ENCODE data around the gene RHCE.

Gene RHCE

GRCh38 chr1:25361901-25362300 is 58.7 kb downstream of the RHCE start:
- H3K9me2 ChIP-seq (replicated peaks; ENCODE audit: insufficient read depth, low read length) = no peaks in the 10 kb centered on the region
- no peaks in the 10 kb centered on the region for H3K27me3 ChIP-seq (ENCODE audit: low read length)
- no peak overlapping the region for H2AFZ ChIP-seq (ENCODE audit: low read depth, low read length, severe bottlenecking)
- no peaks in the 10 kb centered on the region for H3K9me3 ChIP-seq (ENCODE audit: insufficient read depth, low read length)
- no peak overlapping the region for H3K4me2 ChIP-seq (ENCODE audit: low read depth, low read length, poor library complexity, severe bottlenecking)
- TF ChIP-seq EZH2phosphoT487 (conservative IDR thresholded peaks at IDR 0.05; ENCODE audit: low read length) (no peak), CTCF (IDR thresholded peaks at IDR 0.05; ENCODE audit: insufficient read depth, low read length, poor library complexity, severe bottlenecking) (no peak)
- peaks cover 4% of the 10 kb centered on the region; the same call in 1 of the 2 replicates for H3K36me3 ChIP-seq (ENCODE audit: low read length)
- no peaks in the 10 kb centered on the region for H3K79me2 ChIP-seq (ENCODE audit: insufficient read depth, low read length)
- H3K4me3 ChIP-seq (ENCODE audit: insufficient read depth, low read length, poor library complexity, severe bottlenecking) = no peak overlapping the region
- no peaks in the 10 kb centered on the region for H4K20me1 ChIP-seq (ENCODE audit: low read depth, low read length)
- H3K27ac ChIP-seq (ENCODE audit: low read depth, low read length) = no peak overlapping the region
- no peaks in the 10 kb centered on the region for H3F3A ChIP-seq (ENCODE audit: insufficient read depth)
- H3K9ac ChIP-seq (ENCODE audit: low read length) = no peak overlapping the region

- Histone ChIP-seq H3F3A (ENCODE audit: insufficient read depth) (no peaks in the 10 kb centered on the region), H3K4me2 (ENCODE audit: low read depth, low read length, poor library complexity, severe bottlenecking) (no peak overlapping the region), H3K9me2 (replicated peaks; ENCODE audit: insufficient read depth, low read length) (no peaks in the 10 kb centered on the region), H2AFZ (ENCODE audit: low read depth, low read length, severe bottlenecking) (no peak overlapping the region), H3K9ac (ENCODE audit: low read length) (no peak overlapping the region), H3K27me3 (ENCODE audit: low read length) (no peaks in the 10 kb centered on the region), H3K4me3 (ENCODE audit: insufficient read depth, low read length, poor library complexity, severe bottlenecking) (no peak overlapping the region), H3K36me3 (ENCODE audit: low read length) (peaks cover 8% of the 10 kb centered on the region; the same call in 1 of the 2 replicates), H3K27ac (ENCODE audit: low read depth, low read length) (no peak overlapping the region), H3K79me2 (ENCODE audit: insufficient read depth, low read length) (no peaks in the 10 kb centered on the region), H4K20me1 (ENCODE audit: low read depth, low read length) (no peaks in the 10 kb centered on the region), H3K9me3 (ENCODE audit: insufficient read depth, low read length) (no peaks in the 10 kb centered on the region)
- no peak for TF ChIP-seq EZH2phosphoT487 (conservative IDR thresholded peaks at IDR 0.05; ENCODE audit: low read length)
- TF ChIP-seq CTCF (IDR thresholded peaks at IDR 0.05; ENCODE audit: insufficient read depth, low read length, poor library complexity, severe bottlenecking) = no peak
Observed at GRCh38 chr1:25360596-25361581, 59.7 kb downstream of the RHCE start.

GRCh38 chr1:25356848-25357247 is 63.8 kb downstream of the RHCE start:
- Histone ChIP-seq H3K36me3 (ENCODE audit: low read length) (peaks cover 19% of the 10 kb centered on the region; the same call in 1 of the 2 replicates), H3K27ac (ENCODE audit: low read depth, low read length) (no peak overlapping the region), H3K79me2 (ENCODE audit: insufficient read depth, low read length) (no peaks in the 10 kb centered on the region), H3K27me3 (ENCODE audit: low read length) (no peaks in the 10 kb centered on the region), H4K20me1 (ENCODE audit: low read depth, low read length) (no peaks in the 10 kb centered on the region), H3K9ac (ENCODE audit: low read length) (no peak overlapping the region), H3K4me3 (ENCODE audit: insufficient read depth, low read length, poor library complexity, severe bottlenecking) (no peak overlapping the region), H3K9me3 (ENCODE audit: insufficient read depth, low read length) (no peaks in the 10 kb centered on the region), H2AFZ (ENCODE audit: low read depth, low read length, severe bottlenecking) (no peak overlapping the region), H3K4me2 (ENCODE audit: low read depth, low read length, poor library complexity, severe bottlenecking) (no peak overlapping the region), H3F3A (ENCODE audit: insufficient read depth) (no peaks in the 10 kb centered on the region), H3K9me2 (replicated peaks; ENCODE audit: insufficient read depth, low read length) (no peaks in the 10 kb centered on the region)
- TF ChIP-seq CTCF (IDR thresholded peaks at IDR 0.05; ENCODE audit: insufficient read depth, low read length, poor library complexity, severe bottlenecking) (no peak), EZH2phosphoT487 (conservative IDR thresholded peaks at IDR 0.05; ENCODE audit: low read length) (no peak)
